GM21723 (cell line): Measurements from ENCODE around the gene RALGAPB.
"Not testable (repeated sequence)": the region's sequence is repeated elsewhere in the genome, so short reads cannot be mapped to it uniquely, and the experiment has no call there.

ENCODE experiments used
- ATAC-seq: cut with Tn5 transposase; IDR thresholded peaks from one replicate; pipeline ENCODE4 v1.9.1; 2021; ENCODE audit warnings: mild to moderate bottlenecking, moderate library complexity; ENCODE audit not compliant: unreplicated experiment

Gene RALGAPB

GRCh38 chr20:38581013-38581412 lies 108.4 kb downstream of the RALGAPB start, which contains the start of gene ADIG:
Gene ADIG (plus strand): TSS chr20:38581197. CDS start chr20:38581251, 54 bp downstream.
- no peak for ATAC-seq

DNA sequence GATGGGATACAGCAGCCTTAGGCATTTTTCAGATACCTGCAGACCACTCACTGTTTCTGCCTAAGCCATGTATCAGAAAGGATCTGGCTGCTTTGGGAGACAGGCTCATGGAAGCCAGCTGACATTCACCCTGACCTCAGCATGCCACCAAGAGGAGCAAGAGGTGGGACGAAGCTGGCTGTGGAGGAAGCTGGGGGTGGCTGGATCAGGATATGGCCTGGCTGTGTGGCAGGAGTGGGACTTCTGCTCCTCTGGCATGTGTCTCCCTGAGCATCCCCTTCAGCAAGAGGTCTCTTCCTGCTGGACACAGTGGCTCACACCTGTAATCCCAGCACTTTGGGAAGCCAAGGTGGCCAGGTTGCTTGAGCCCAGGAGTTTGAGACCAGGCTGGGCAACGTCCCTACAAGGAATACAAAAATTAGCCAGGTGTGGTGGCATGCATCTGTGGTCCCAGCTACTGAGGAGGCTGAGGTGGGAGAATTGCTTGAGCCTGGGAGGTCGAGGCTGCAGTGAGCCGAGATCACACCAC lies 109.3 kb downstream of the RALGAPB start:
- no peak for ATAC-seq

GRCh38 chr20:38583306-38583705 lies 110.7 kb downstream of the RALGAPB start:
- ATAC-seq: no peak

DNA sequence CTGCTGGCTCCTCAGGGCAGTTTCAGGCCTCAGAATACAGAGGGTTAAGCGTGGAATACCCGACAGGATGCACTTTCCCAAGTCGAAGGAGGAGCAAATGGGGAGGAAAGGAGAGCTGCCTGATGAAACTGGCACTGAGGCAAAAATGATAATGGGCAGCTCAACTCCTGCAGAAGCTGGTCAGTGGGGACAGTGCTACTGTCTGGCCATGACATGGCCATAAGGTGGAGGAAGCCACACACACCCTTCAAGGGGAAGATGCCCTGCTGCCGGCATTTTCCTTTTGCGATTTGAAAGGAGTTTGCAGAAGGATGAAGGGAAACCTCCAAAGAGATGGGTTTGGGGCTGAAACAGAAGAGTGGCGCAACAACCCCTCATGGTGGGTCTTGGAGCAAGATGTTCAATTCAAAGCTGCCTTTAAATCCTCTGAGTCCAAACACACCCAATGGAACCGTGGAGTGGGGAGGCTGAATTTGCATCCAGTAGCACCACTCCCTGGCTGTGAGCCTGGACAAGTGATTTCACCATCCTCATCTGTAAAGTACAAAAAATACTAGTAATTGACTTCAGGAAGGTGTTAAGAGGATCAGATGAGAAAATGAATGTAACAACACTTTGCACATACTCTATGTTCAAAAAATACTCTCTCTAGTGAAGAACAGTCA lies 111.6 kb downstream of the RALGAPB start:
- ATAC-seq: no peak

- ATAC-seq: no peak
Measured at GRCh38 chr20:38585404-38586180, 112.9 kb downstream of the RALGAPB start.

- ATAC-seq: no peak
Measured at GRCh38 chr20:38586181-38586525, 113.5 kb downstream of the RALGAPB start.

- no peak for ATAC-seq
Measured at GRCh38 chr20:38588303-38588702, 115.7 kb downstream of the RALGAPB start.

DNA sequence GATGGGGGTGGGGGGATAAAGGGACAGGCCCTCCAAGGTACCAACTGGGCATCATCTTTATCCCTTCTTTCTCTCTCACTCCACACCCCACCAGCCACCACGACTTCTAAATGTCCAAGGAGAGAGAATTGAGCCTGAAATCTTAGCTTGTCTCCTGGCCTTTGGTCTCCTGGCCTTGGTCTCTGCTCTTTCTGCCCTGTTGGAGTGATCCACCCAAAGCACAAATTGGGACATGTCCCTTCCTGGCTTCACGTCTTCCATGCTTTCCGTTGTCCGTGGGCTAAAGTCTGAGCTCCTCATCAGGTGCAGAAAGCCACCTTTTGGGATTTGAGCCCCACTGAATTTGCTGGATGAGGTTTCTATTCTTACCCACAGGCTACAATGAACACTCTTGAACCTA lies 116.7 kb downstream of the RALGAPB start:
- ATAC-seq: no peak

DNA sequence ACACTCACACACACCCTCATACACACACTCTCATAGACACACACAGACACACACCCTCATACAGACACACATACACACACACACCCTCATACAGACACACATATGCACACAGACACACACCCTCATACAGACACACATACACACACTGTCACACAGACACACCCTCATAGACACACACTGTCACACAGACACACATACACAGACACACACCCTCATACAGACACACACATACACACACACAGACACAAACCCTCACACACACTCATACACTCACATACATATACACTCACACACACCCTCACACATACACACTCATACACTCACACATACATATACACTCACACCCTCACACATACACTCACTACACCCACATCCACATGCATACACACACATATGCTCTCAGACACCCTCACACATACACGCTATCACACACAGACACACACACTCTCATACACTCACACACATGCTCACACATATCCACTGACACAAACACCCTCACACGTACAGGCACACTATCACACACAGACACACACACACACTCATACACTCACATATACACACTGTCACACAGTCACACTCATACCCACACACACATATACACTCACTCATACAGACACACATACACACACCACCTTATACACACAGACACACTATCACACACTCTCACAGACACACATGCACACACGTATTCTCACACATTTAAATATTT lies 117.5 kb downstream of the RALGAPB start:
- ATAC-seq: no peak

DNA sequence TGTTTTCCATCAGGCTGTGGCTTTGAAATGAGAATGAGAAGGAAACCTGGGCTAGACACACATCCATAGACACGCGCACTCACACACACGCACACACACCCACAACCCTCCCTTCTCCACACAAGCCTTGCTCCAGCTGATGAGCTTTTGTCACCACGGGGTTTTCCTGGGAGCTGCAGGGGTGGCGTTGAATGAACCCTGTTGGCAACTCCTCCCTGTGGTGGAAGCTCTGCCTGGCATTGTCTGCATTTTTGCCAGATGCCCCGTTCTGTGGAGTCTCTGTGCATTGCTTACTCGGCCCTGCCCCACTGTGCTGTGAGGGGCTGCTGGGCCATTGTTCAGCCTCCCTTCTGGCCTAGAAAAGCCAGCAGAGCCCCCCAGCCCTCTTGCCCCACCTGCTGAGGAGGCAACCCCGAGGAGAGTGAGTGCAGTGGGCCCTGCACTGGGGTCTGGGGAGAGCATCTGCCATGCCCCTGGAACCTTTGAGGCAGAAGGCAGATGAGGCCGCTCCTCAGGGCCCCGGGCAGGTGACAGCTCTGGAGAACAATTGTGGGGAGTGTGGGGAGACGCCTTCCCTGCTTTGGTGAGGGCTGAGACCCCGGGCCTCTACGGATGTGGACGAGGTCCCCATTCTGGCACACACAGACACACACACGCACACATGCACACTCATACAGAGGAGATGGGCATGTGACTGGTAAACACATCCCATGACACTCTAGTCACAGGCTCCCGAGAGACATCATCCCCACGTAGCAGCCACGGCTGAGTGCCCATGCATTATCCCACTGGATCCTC lies 118.2 kb downstream of the RALGAPB start:
- no peak for ATAC-seq

DNA sequence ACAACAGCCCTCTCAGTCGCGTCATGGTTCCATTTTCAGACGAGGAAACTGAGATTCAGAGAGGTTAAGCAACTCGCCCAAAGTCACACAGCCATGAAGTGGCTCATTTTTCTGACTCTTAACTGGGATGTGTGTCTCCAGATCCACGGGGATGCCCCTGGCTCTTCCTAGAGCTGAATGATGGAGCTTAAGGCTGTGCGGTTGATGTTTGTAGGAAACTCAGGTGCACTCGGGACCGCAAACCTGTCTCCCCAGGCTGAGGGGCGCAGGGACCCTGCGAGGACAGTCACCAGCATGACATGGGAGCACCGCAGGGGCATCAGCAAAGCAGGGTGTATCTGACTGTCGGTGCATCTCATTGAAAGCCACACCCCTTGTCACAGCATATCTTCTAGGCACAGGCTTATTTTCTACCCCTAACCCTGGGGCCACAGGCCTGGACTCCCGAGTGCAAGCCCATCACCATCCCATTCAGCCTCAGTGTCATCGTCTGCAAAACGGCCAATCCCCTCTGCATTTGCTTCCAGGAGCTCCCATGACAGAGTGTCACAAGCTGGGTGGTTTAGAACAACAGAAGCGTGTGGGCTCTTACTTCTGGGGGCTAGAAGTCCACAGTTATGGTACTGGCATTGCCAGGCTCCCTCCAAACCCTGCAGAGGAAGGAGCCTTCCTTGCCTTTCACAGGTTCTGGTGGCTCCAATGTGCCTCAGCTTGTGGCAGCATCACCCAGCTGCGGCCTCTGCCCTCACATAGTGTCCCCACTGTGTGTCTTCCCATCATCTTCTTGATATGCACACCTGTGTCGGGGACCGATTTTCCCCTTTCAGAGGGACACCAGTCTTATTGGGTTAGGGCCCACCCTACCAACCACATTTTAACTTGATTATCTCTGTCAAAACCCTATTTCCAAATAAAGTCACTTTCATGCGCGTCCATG lies 119.1 kb downstream of the RALGAPB start:
- ATAC-seq: no peak

- ATAC-seq: not testable (repeated sequence)
Measured at GRCh38 chr20:38592411-38592790, 119.8 kb downstream of the RALGAPB start.

DNA sequence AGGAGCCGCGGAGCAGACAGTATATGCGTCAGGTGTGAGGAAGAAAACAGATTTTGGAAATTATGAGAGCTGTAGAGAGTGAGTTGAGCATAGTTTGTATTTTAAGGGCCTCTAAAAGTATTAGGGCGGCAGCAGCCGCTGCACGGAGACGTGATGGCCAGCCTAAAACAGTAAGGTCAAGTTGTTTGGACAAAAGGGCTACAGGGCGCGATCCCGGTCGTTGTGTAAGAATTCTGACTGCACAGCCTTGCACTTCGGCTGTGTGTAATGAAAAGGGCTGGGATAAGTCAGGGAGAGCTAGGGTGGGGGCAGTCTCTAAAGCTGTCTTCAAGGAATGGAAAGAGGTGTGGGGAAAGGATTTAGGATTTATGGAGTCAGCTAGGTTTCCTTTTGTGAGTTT lies 121.6 kb downstream of the RALGAPB start:
- not testable (repeated sequence) for ATAC-seq

DNA sequence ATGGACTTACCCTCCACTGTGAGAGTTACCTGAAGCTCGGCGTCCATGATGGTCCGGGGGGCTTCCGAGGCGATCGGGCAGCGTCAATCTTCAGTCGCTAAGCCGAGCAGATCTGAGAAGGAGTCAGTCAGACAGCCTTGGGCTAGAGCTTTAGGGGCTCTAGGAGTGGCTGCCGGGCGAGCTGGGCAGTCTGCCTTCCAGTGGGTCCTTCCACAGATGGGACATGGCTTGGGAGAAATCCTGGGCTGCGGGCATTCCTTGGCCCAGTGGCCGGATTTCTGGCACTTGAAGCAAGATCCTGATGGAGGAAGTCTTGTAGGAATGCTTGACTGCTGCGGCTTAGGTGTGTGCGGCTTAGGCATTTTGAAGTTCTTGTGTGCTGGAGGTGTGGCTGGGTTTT lies 123.2 kb downstream of the RALGAPB start:
- not testable (repeated sequence) for ATAC-seq

- no peak for ATAC-seq
Measured at GRCh38 chr20:38599410-38599882, 126.8 kb downstream of the RALGAPB start.

DNA sequence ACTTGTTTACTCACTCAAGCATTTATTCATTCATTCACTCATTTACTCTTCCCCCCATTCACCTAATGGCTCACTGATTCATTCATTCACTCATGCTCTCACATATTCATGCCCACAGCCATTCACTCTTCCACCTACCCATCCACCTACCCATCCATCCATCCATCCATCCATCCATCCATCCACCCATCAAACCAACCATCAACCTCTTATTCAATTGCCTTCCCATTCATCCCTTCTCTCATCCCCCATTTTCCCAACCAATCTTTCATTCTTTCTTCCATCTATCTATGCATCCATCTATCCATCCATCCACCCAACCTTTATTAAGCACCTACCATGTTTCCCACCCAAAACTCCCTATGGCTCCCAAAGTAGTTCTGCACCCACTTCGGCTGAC lies 127.4 kb downstream of the RALGAPB start:
- no peak for ATAC-seq

GRCh38 chr20:38601216-38602184 lies 128.9 kb downstream of the RALGAPB start, which contains the start of gene ARHGAP40:
Gene ARHGAP40 (plus strand): TSS chr20:38601809.
- ATAC-seq: no peak

- no peak for ATAC-seq
Measured at GRCh38 chr20:38602185-38602581, 129.5 kb downstream of the RALGAPB start.
